Testis (tissue), 2 donors: ENCODE results near the gene MYO19.

ENCODE experiments used
- POLR2A ChIP-seq: fragments of 450-650 bp; IDR thresholded peaks from one replicate; pipeline ENCODE4 v1.6.1; 2017; ENCODE audit warnings: antibody characterized with exemption, mild to moderate bottlenecking, moderate library complexity
- TF ChIP-seq, protein P1 (sequence below), 3 experiments: fragments of 450-650 bp in 2 of 3; fragments of 200-600 bp in 1 of 3; sonication (generic) in 1 of 3; IDR thresholded peaks; one replicate each; pipeline ENCODE4 v1.5.1; 2016 to 2019; ENCODE audit warnings: antibody characterized with exemption in 3 of 3, mild to moderate bottlenecking in 2 of 3, moderate library complexity in 1 of 3

DNA sequence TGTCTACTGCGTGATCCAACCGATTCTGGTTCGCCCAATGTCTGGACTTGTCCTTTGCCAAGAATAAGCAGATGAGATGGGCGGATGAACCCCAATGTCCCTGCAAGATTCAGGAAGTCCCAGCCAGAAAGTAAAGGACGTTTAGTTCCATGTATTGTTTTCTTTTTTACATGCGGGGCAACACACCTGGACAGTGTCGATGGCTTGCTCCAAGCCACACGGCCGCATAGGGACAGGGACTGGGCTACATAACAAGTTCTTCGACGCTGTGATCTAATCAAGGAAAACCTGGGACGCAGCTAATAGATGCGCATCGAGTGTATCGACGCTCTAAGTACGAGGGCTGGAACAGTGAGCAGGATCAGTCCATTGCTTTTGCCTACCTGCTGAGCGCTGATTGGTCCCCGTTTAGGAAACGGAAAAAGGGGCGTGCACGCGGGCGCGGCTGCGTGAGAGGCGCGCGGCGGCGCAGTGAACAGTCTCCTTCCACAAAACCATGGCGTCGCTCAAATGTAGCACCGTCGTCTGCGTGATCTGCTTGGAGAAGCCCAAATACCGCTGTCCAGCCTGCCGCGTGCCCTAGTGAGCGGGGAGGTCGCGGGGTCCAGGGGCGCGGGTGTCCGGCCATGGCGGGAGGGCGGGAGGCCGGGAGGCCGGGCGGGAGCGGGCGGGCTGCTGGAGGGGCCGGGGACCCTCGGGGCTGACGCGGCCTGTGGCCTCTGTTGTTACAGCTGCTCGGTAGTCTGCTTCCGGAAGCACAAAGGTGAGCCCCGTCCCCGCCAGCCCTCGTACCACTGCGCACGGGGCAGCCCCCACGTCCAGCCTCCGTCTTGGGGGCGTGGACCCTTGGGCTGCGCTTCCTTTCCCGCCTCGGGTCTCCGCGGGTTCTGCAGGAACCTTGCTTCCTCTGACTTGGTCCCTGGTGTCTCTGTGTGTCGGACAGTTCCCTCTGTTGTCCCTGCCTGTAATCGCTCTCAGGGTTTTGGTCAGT lies 48.2 kb downstream of the MYO19 start, which contains the start of gene ZNHIT3:
- no peak for TF ChIP-seq POLR2A
- TF ChIP-seq, protein P1, sequence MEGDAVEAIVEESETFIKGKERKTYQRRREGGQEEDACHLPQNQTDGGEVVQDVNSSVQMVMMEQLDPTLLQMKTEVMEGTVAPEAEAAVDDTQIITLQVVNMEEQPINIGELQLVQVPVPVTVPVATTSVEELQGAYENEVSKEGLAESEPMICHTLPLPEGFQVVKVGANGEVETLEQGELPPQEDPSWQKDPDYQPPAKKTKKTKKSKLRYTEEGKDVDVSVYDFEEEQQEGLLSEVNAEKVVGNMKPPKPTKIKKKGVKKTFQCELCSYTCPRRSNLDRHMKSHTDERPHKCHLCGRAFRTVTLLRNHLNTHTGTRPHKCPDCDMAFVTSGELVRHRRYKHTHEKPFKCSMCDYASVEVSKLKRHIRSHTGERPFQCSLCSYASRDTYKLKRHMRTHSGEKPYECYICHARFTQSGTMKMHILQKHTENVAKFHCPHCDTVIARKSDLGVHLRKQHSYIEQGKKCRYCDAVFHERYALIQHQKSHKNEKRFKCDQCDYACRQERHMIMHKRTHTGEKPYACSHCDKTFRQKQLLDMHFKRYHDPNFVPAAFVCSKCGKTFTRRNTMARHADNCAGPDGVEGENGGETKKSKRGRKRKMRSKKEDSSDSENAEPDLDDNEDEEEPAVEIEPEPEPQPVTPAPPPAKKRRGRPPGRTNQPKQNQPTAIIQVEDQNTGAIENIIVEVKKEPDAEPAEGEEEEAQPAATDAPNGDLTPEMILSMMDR (IDR thresholded peaks at IDR 0.05): peak in 1 of 3 experiments; percentile 30
